ENCODE measurements around the gene PPIH. TPM values are rescaled to one million over a fixed set of nuclear protein-coding genes. Genes with fewer than 3 reads are reported as not detected.
"Not testable (repeated sequence)": the region's sequence is repeated elsewhere in the genome, so short reads cannot be mapped to it uniquely, and the experiment has no call there.

PPIH gene
- total RNA-seq, 6 experiments from 2014 or later, result 30.0 to 45.6 (median 40.0) TPM

GRCh38 chr1:42703888-42704464, 45.8 kb downstream of the PPIH start:
- peak overlapping the region; percentile 12; the same call in 1 of the 2 replicates for H3K27ac Mint-ChIP-seq
- no peaks in the 10 kb centered on the region for H3K9me3 Mint-ChIP-seq
- no peak overlapping the region for H3K4me3 Mint-ChIP-seq
- H3K27me3 Mint-ChIP-seq (ENCODE audit: insufficient read depth), result no peaks in the 10 kb centered on the region
- peaks cover 17% of the 10 kb centered on the region for H3K4me1 Mint-ChIP-seq (ENCODE audit: low read depth)
- peaks cover 76% of the 10 kb centered on the region for H3K36me3 Mint-ChIP-seq (ENCODE audit: low read depth)
- no peak for DNase-seq
- TF ChIP-seq CTCF (IDR thresholded peaks at IDR 0.05), result no peak

DNA sequence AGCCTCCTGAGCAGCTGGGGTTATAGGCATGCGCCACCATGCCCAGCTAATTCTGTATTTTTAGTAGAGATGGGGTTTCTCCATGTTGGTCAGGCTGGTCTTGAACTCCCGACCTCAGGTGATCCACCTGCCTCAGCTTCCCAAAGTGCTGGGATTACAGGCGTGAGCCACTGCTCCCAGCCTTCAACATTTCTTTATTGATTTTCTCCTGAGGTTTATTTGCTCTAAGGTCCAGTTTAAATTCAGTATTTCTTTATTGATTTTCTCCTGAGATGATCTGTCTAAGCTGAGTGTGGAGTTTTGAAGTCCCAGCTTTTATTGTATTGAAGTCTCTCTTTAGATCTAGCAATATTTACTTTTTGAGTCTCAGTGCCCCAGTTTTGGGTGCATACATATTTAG, 54.6 kb downstream of the PPIH start:
- DNase-seq; H3K4me1 Mint-ChIP-seq (ENCODE audit: low read depth); H3K9me3 Mint-ChIP-seq; H3K27me3 Mint-ChIP-seq (ENCODE audit: insufficient read depth); H3K27ac Mint-ChIP-seq; H3K4me3 Mint-ChIP-seq: not testable (repeated sequence)
- peaks cover 60% of the 10 kb centered on the region for H3K36me3 Mint-ChIP-seq (ENCODE audit: low read depth)

GRCh38 chr1:42713293-42713692, 55.1 kb downstream of the PPIH start:
- no peak for TF ChIP-seq CTCF (IDR thresholded peaks at IDR 0.05)
- Mint-ChIP-seq H3K27ac (no peak overlapping the region), H3K9me3 (no peaks in the 10 kb centered on the region), H3K4me1 (ENCODE audit: low read depth) (no peaks in the 10 kb centered on the region), H3K36me3 (ENCODE audit: low read depth) (peaks cover 55% of the 10 kb centered on the region), H3K4me3 (no peak overlapping the region), H3K27me3 (ENCODE audit: insufficient read depth) (no peaks in the 10 kb centered on the region; the same call in none of the 2 replicates)
- no peak for DNase-seq

- not testable (repeated sequence) for H3K4me3 Mint-ChIP-seq; H3K9me3 Mint-ChIP-seq; H3K27ac Mint-ChIP-seq; H3K4me1 Mint-ChIP-seq (ENCODE audit: low read depth); H3K27me3 Mint-ChIP-seq (ENCODE audit: insufficient read depth); DNase-seq
- peaks cover 52% of the 10 kb centered on the region for H3K36me3 Mint-ChIP-seq (ENCODE audit: low read depth)
Observed at GRCh38 chr1:42714441-42714840, 56.2 kb downstream of the PPIH start.

DNA sequence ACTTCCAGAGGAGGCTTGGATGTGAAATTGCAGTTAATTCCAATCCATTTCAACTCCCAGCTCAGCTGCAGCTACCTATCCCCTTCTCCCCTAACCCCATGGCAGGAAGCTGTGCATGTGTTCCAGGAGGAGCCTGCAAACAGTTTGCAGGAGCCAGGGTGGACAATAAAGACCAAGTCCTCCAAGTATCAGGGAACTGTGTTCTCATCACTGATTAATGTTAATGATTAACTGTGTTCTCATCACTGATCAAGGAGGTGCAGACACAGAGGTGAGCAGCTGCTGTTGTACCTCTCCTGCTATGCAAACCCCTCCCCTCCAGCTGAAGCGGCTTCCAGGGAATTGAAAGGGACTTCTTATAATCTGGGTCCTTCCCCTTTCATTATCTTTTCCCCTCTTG, 62.6 kb downstream of the PPIH start:
- no peak for DNase-seq
- Mint-ChIP-seq H3K27ac (no peak overlapping the region), H3K4me3 (no peak overlapping the region), H3K4me1 (ENCODE audit: low read depth) (peaks cover 6% of the 10 kb centered on the region), H3K27me3 (ENCODE audit: insufficient read depth) (peaks cover 2% of the 10 kb centered on the region), H3K9me3 (no peaks in the 10 kb centered on the region), H3K36me3 (ENCODE audit: low read depth) (peaks cover 15% of the 10 kb centered on the region)
- no peak for TF ChIP-seq CTCF (IDR thresholded peaks at IDR 0.05)

DNA sequence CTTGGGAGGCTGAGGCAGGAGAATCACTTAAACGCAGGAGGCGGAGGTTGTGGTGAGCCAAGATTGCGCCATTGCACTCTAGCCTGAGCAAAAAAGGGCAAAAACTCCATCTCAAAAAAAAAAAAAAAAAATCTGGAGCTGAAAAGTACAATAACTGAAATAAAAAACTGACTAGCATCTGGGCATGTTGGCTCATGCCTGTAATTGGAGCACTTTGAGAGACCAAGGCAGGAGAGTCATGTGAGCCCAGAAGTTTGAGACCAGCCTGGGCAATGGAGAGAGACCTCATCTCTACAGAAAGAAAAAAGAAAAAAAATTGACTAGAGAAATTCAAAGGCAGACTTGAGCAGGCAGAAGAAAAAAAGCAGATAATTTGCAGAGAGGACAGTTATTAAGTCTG, 63.7 kb downstream of the PPIH start:
- peaks cover 6% of the 10 kb centered on the region for H3K4me1 Mint-ChIP-seq (ENCODE audit: low read depth)
- no peaks in the 10 kb centered on the region for H3K9me3 Mint-ChIP-seq
- peaks cover 8% of the 10 kb centered on the region; the same call in 1 of the 2 replicates for H3K36me3 Mint-ChIP-seq (ENCODE audit: low read depth)
- peak overlapping the region; percentile 42; the same call in 1 of the 2 replicates for H3K27ac Mint-ChIP-seq
- TF ChIP-seq CTCF (IDR thresholded peaks at IDR 0.05), result no peak
- DNase-seq, result no peak
- peaks cover 2% of the 10 kb centered on the region for H3K27me3 Mint-ChIP-seq (ENCODE audit: insufficient read depth)
- H3K4me3 Mint-ChIP-seq, result no peak overlapping the region

GRCh38 chr1:42722403-42722802, 64.2 kb downstream of the PPIH start:
- H3K36me3 Mint-ChIP-seq (ENCODE audit: low read depth); H3K27ac Mint-ChIP-seq; DNase-seq; H3K9me3 Mint-ChIP-seq; H3K4me1 Mint-ChIP-seq (ENCODE audit: low read depth); H3K4me3 Mint-ChIP-seq; H3K27me3 Mint-ChIP-seq (ENCODE audit: insufficient read depth): not testable (repeated sequence)
